OCI-M2 (cell line): ENCODE data around the gene ADGRB3.
"Not testable (repeated sequence)": the region's sequence is repeated elsewhere in the genome, so short reads cannot be mapped to it uniquely, and the experiment has no call there.

Source experiments
- DNase-seq: peaks from one replicate; lab custom pipeline; 2025; ENCODE audit not compliant: unreplicated experiment; lab: John Stamatoyannopoulos, UW

Gene ADGRB3

DNA sequence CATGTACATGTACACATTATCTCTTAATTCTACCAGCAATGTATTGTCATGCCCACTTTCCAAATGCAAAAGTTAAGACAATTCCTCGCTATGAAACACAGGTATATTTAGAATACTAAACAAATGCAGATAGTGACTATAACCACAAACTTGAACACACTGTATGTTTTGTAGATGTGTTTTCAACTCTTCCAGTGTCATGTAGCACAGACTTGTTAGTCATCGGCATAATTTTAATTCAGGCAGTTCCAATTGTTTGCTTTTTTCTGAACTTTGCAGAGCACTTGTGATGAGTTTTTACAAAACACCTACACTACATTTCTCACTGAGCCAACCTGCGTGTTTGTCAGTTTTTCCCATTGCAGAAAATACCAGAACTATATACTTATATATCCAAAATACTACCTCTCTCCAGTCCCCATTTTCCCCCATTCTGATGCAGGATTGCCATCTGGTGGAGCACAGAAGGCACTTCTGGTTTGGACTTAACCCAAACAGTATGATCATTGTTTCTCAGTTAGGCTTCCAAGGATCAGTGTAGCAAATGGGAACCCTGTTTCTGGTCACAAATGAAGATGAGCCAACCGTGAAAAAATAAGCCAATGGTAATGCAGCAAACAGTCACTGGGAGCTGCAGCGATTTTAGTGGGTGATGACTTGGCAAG is 143.4 kb downstream of the ADGRB3 start:
- DNase-seq, result no peak

DNA sequence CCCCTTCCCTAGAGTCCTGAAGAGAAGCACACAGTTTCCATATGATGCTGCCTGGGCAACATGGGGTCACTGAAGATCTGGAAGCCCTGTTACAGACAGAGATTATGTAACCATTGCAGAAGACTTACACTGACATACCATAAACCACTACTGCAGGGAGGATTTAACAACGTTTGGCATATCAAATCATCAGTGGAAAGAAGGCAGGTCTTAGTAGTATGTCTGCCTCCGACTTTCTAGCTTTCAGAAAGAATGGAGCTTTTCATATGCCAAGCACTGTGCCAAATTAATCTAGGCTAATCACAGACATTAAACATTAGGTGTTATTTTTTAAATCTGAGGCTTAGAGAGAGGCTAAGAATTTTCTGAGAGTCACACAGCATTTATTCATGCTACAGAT is 144.3 kb downstream of the ADGRB3 start:
- no peak for DNase-seq

DNA sequence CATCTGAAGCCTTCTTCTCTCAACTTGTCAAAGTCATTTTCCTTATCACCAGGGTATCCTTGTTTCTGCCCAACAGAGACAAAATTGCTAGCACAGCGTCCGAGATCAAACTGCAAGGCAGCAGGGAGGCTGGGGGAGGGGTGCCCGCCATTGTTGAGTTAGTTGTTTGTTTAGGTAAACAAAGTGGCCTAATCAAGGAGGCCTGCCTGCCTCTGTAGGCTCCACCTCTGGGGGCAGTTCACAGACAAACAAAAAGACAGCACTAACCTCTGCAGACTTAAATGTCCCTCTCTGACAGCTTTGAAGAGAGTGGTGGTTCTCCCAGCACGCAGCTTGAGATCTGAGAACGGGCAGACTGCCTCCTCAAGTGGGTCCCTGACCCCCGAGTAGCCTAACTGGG is 155.0 kb downstream of the ADGRB3 start:
- not testable (repeated sequence) for DNase-seq

DNA sequence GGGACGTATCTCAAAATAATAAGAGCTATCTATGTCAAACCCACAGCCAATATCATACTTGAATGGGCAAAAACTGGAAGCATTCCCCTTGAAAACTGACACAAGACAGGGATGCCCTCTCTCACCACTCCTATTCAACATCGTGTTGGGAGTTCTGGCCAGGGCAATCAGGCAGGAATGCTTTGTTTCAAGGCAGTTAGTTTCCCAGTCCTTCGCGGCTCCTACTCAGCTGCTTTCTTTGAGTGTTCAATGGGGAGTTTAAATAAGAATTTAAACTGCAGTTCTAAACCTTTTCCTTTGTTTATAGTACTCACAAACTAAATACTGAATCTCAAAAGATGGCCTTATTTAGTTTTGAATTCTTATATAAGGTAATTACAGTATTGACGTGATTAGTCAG is 179.9 kb downstream of the ADGRB3 start:
- DNase-seq, result not testable (repeated sequence)

DNA sequence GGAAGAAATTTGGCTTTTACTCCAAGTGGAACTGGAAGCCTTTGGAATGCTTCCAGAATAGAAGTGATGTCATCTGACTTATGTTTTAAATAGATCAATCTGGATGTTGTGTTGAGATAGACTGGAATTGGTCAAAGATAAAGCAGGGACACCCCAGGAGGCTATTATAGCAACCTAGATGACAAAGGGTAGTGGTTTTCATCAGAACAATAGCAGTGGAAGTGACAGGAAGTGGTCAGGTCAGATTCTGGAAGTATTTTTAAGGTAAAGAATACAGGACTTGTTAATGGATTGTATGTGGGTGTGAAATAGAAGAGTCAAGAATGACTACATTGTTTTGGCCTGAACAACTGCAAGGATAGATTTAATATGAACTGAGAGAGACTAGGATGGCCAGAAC is 191.4 kb downstream of the ADGRB3 start:
- DNase-seq, result no peak

DNA sequence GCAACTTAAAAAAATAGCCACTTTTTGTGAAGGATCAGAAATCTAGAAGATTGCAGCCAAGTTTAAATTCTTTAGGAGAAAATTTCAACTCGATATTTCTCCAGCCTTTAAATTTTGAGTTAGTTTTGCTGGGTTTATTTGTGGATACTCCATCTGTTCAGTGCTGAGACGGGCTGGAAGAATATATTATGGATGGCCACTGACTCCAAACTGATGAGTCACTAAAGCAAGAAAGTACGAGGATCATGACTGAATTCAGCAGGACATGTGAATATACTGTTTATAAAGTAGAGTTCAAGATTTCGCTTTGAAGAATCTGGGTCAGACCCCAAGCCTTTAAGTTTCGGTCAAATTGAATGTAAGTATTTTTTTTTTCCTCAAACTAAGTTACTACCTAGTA is 199.5 kb downstream of the ADGRB3 start:
- no peak for DNase-seq

DNA sequence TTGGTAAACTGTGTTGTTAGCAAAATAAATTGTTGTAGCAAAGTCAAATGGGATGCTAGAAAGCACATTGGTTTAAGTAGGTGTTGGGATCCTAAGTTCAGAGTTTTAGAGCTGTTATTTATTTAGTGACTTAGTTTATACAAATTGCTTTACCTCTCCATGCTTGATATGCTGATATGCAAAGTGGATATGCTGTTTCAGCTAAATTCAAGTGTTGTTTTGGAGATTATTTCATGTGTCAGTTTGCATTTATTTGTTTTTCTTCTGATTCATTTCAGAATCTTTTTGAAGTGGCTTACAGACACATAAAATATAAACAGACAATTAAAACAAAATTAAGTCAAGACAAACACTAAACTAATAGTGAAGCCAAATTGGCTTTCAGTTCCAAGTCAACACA is 203.5 kb downstream of the ADGRB3 start:
- DNase-seq, result no peak

DNA sequence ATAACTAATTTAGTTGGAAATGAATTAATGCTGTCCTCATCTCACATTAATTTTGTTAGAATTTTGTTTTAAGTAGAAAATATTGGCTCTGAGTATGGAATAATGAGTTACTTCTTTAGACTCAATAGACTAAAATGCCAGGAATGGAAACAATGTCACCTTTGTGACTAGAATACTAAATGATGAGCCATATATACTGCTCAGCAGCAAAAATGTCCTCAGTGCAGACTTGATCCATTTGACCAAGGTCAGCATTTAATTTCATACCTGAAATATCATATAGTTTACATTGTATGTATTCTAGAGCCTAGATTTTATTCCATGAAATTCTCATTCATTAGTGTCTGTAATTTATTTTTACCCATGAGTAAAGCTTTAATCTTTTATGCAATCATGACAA is 217.7 kb downstream of the ADGRB3 start:
- DNase-seq, result no peak

DNA sequence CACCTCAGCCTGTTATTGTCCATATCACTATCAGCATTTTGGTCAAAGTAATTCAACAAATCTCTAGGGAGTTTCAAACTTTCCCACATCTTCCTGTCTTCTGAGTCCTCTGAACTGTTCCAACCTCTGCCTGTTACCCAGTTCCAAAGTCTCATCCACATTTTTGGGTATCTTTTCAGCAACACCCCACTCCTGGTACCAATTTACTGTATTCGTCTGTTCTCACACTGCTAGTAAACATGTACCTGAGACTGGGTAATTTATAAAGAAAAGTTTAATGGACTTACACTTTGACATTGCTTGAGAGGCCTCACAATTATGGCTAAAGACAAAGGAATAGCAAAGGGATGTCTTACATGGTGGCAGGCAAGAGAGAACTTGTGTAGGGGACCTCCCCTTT is 224.2 kb downstream of the ADGRB3 start:
- no peak for DNase-seq

DNA sequence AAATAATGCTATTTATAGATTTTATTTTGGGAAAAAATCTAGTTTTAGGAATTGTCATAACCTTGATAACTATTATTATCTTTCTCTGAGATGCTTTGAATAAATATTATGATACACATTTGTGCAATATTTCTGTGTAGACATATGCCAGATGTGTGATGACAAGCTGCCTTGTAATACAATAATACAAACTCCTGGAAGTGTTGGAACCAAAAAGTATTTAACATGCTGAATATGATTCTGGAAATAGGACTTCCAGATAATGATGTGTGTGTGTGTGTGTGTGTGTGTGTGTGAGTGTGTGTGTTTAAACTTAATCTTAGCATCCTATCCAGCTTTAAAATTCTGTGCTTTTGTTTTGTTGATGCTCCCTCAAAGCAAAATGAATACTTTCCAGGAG is 233.6 kb downstream of the ADGRB3 start:
- DNase-seq, result no peak

DNA sequence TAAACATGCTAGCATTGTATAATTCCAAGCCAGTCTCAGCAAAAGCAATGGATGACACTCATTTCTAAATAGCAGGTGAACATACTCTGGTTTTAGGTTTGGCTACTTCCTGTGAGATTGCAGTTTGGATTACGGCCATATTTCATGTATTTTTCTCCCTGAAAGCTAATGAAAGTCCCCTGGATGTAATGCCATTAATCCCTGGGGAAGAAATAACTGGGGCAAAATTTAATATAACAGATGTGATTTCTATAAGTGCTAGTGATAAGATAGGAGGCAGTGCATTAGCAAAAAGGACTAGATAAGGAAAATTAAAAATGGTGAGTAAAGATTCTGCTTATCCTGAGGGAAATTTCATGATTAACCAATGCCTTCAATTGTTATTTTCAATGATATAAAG is 238.2 kb downstream of the ADGRB3 start:
- DNase-seq, result no peak

DNA sequence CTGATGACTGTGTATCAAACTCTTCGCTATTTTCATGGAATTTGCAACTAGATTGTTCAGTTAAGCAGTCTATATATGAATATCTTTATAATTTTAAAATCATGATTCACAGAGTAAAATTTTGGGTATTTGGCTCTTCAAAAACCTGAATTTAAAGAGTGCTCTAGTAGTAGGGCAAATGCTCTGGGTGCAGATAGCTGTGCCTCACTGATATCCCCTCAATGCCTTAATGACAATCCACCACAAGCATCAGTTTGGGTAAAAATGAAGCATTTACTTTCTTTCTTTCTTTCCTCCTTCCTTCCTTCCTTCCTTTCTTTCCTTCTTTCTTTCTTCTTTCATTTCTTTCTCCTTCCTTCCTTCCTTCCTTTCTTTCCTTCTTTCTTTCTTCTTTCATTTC is 239.7 kb downstream of the ADGRB3 start:
- DNase-seq, result no peak

DNA sequence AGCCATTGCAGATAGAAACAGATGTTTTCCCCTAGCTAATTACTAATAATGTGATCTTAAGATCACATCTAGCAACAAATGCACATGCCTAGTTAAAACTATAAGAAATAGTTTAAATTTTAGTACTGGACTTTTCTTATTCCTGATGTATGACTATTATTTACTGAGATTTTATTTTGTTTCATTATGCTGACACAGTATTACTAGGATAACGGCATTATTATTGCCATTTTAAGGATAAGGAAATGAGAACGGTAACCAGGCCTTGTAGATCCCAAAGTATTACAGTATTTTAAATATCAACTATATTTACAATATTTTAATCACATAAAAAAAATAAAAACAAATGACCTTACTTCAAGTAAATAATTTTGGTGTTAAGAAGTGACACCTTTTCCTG is 240.3 kb downstream of the ADGRB3 start:
- DNase-seq, result no peak

DNA sequence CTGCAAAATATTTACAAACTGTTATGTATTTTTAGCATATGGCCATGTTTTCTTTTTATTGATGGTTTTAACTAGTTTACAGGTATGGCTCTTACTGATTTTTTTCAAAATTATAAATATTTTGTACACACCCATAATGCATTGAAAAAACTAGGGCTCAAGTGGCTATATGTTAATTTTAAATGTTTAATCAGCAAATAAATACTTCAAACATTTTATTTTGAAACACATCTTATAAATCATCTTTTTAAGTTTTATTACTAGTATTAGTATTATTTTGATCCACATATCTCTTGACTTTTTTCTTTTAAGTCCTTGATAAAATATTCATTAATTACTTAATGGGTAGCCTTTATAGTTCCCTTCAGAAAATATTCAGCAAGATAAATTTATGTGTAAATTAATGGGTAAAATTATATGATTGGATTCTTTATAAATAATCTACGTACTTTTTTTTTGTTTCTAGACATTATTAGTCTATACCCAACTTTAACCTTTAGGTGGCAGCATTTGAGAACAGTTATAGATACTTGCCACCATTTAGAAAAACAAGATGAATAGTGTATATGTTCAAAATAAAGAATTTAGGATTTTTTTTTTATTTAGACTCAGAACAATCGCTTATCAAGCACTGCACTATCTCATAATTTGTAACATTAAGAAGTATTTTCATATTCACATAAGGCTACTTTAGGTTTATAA is 241.9 kb downstream of the ADGRB3 start:
- no peak for DNase-seq

DNA sequence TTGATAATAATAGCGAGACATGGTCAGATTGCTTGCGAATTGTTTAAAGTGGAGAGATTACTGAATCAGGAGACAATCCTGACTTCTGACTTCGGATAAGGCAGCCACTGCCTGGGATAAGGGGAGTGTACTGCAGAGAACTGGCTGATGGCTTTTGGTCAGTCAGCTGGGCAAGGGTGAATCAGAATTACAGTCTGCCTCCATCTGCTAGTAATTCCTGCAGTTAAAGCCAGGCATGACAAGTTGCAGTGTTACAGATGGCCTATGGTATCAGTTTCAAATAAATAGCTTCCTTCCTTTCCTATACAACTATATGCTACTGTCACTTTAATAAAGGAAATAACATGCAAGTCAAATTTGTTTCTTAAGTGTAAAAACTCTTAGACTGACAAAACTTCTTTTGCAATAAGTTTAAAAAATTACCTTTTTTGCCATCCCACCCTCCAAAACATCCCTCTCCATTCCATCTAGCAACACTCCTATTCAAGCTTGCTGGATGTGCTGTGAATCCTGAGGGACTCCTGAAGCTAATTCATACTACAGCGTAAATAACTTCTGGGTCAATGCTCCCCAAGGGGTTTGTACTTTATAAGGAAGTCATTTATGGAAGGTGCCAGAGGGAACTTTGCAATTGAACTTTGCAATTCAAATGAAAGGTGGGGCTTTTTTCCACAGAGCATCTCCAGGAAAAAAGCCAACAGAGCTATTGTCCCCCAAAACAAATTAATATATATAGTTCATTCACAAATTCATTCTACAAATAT is 245.2 kb downstream of the ADGRB3 start:
- no peak for DNase-seq

DNA sequence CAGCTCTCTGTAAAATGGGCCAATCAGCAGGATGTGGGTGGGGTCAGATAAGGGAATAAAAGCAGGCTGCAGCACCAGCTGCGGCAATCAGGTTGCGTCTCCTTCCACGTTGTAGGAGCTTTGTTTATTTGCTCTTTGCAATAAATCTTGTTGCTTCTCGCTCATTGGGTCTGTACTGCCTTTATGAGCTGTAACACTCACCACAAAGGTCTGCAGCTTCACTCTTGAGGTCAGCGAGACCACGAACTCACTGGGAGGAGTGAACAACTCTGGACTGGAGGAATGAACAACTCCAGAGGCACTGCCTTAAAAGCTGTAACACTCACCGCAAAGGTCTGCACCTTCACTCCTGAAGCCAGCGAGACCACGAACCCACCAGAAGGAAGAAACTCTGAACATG is 248.2 kb downstream of the ADGRB3 start:
- not testable (repeated sequence) for DNase-seq

DNA sequence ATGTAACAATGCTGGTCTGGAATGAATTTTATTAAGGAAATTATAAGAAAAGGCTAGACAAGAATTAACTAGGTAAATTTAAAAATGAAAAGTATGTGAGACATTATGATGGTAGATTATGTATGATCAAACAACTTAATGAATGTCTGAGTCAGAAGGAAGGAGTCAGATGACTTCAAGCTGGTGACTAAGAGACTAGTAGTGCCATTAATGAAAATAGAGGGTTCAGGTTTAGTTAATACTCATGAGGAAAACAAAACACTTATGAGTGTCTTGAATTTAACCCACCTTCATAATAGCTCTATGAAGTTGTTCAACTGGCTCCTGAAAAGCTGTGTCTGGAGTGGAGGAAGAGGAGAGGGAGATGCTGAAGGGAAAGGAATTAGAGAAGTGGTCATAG is 256.3 kb downstream of the ADGRB3 start:
- no peak for DNase-seq

DNA sequence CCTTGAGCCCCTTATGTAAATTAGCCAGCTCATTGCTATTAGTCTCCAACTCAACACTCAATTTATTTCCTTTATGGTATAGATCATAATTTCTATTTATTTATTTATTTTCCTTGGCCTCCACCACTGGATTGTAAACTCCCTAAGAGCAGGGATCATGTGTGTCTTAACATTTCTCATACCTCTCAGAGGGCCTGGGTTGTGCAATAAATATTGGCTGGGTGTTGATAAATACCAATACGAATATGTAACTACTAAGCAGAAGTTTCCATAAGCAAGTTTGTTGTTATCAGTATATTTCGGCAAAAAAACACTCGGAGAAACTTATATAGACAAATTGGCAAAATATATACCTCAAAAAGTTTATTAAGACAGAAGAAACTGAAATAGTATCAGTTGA is 257.4 kb downstream of the ADGRB3 start:
- DNase-seq, result no peak

DNA sequence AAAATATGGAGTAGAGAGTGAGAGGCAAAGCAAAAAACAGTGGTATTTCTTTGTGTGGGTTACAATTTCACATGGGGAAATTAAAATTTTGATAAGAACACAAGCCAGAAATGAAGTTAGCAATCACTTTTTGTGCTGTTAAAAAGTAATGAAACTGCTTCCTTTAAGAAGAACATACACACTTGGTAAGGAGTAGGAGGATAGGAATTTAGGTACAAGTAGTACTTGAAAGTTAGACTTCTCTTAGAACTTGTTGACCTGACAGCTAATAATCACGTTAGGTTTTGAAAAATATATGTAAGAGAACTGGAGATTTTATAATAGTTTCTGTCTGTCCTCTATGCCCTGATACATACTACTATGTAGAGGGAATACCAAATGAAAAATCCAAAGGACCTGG is 260.8 kb downstream of the ADGRB3 start:
- no peak for DNase-seq

DNA sequence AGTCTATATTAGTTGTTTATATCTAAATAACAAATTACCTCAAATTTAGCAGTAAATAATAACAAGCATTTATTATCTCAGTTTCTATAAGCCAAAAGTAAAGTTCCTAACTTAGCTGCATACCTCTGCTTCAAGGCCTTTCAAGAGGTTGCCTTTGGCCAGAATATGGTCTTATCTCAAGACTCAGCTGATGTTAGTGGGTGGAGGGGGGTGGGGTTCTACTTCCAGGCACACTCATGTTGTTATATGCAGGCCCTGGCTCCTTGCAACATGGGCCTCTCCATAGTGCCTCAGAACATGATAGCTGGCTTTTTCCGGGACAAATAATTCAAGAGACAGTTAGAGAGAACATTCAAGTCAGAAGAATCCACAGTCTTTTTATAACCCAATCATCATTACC is 266.0 kb downstream of the ADGRB3 start:
- DNase-seq, result no peak

DNA sequence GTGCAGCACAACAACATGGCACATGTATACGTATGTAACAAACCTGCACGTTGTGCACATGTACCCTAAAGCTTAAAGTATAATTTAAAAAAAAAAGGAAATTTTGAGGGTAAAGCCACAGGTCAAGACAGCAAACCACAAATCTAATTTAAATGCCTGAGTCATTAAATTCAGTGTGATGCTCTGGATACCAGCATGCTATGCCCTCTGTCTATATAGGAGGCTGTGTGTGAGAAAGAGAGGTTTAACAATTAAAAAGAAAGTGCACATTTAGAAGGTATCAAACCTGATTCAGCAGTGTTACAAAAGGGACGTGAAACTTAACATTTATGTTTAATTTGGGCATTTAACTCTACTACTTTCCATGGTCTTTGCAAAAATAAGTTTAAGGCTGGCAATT is 276.3 kb downstream of the ADGRB3 start:
- no peak for DNase-seq

DNA sequence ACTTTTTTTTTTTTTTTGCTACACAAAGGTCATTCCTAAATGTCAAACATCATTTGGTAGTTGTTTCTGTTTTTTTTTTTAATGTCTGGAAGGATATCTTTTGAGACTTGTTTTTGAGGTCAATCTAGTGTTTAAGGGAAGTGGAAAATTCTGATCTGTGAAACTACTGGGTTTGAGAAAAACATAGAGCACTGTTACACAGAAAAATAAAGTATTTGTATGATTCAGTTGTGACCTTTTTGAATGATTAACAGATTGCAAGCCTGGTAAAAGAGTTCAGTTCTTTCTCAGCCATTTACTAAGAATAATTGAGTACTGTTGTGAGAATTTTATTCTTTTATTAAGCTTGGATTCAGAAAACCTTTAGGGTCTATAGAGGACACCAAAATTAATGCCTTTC is 276.7 kb downstream of the ADGRB3 start:
- no peak for DNase-seq
